ENCODE results near the gene FAM217B.

The FAM217B gene

DNA sequence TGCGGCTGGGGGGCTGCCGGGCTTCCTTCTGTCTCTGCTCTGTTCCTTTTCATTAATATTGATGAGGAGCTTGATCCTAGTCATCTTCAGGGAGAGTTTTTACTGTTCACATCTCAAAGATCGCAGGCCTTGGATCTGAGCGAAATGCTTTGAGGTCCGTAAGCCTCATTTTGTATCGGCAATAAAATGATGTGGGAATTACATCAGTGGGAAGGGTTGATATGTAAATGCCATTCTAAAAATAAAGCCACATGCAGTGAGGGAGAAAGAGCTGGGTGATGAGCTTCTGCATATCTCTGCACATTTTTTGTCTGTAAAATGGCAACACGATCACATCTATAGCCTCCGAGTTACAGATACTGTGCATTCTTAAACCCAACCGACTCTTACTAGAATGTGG is 42.9 kb downstream of the FAM217B start:
- DNase-seq = no peak

GRCh38 chr20:59984541-59984940 is 44.4 kb downstream of the FAM217B start:
- no peak for DNase-seq

GRCh38 chr20:59985164-59985563 is 45.0 kb downstream of the FAM217B start:
- no peak for DNase-seq

DNA sequence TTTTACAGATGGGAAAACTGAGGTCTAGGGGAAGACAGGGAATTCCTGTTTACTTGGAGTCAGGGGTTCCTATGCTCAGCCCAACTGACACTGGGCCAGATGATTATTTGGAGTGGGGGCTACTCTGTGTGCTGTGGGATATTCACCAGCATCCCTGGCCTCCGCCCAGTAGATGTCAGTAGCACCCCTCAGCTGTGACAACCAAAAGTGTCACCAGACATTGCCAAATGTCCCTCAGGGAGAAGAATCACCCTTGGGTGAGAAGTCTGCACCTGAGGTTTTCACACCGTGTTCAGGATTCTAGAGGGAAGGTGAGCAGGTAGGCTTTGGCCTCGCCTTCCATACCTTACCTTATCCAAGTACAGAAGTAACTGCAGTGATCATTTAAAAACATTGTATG is 45.7 kb downstream of the FAM217B start:
- no peak for DNase-seq

DNA sequence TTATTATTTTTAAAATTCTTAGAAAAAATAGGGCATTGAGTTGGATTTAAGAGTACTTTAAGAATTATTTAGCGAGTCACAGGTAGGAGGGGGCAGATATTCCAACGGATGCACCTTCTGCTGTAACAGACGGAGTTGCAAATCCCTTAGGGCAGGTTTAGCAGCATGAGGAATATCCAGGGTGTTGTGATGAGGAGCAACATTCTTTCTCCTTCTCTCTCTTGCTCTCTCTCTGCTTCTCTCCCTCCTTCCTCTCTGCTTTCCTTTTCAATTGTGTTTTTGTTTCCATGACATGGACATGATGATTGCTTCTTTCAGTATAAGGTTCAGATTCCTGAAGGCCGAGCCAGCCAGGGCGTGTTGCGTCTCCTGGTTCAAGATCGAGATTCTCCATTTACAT is 46.9 kb downstream of the FAM217B start:
- DNase-seq = no peak

DNA sequence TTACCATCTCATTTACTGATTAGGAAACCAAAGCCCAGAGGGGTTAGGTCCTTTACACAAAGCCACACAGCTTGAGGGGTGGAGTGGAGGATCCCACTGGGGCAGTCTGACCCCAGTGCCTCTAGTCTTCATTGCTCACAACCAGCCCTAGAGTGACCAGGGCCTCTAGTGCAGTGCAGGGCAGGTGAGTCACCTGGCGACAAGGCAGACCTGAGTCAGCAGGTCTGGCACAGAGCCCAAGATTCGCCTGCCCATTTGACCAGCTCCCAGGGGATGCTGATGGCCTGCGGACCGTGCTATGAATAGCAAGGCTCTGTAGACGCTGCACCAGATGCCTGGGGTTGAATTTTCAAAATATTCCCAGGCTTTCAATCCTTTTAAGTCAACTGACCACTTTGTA is 48.0 kb downstream of the FAM217B start:
- no peak for DNase-seq

- DNase-seq = peak; percentile 21
These were observed 52.4 kb downstream of the FAM217B start for GRCh38 chr20:59992526-59993084.

GRCh38 chr20:59993736-59994430 is 53.7 kb downstream of the FAM217B start:
- DNase-seq = no peak

- peak; percentile 8 for DNase-seq
These were observed 54.5 kb downstream of the FAM217B start for GRCh38 chr20:59994697-59995122.

GRCh38 chr20:59996108-59996507 is 55.9 kb downstream of the FAM217B start:
- no peak for DNase-seq

- DNase-seq = no peak
These were observed 57.7 kb downstream of the FAM217B start for GRCh38 chr20:59997896-59998295.
